Epithelial cell of esophagus (primary cell): ENCODE measurements around the gene RAD51B.

ENCODE experiments used
- DNase-seq: peaks from one replicate; pipeline ENCODE4 v3.0.0; 2010; ENCODE audit warnings: low read depth
- H3K4me3 ChIP-seq: 2 replicates; pipeline ENCODE4 v1.5.1; 2011; ENCODE audit warnings: mild to moderate bottlenecking, low read length, control low read depth
- TF ChIP-seq, protein P1 (sequence below): IDR thresholded peaks from 2 replicates; pipeline ENCODE4 v1.5.1; 2011; ENCODE audit warnings: low read depth, mild to moderate bottlenecking, low read length, control low read depth, inconsistent platforms; ENCODE audit not compliant: insufficient read depth; ENCODE audit errors: missing control alignments

RAD51B gene

DNA sequence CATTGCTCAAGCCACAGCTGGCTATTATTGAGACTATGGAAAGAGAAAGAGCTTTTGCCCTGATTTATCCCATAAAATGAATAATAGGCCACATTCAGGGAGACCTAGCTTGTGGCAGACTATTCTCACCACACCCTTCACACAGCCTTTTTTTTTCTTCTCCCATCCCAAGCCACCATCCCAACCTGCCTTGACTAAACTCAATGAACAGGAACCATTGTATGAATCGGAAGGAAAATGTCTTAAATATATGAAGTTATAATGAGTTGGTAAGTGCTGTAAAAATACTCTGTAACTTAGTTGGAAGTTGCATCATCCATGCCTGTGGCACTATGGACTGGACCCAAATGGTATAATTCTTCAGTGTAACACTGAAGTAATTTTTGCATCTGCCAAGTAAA is 338.4 kb downstream of the RAD51B start:
- H3K4me3 ChIP-seq = no peak overlapping the region
- DNase-seq = peak; percentile 49
- TF ChIP-seq, protein P1, sequence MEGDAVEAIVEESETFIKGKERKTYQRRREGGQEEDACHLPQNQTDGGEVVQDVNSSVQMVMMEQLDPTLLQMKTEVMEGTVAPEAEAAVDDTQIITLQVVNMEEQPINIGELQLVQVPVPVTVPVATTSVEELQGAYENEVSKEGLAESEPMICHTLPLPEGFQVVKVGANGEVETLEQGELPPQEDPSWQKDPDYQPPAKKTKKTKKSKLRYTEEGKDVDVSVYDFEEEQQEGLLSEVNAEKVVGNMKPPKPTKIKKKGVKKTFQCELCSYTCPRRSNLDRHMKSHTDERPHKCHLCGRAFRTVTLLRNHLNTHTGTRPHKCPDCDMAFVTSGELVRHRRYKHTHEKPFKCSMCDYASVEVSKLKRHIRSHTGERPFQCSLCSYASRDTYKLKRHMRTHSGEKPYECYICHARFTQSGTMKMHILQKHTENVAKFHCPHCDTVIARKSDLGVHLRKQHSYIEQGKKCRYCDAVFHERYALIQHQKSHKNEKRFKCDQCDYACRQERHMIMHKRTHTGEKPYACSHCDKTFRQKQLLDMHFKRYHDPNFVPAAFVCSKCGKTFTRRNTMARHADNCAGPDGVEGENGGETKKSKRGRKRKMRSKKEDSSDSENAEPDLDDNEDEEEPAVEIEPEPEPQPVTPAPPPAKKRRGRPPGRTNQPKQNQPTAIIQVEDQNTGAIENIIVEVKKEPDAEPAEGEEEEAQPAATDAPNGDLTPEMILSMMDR = no peak

DNA sequence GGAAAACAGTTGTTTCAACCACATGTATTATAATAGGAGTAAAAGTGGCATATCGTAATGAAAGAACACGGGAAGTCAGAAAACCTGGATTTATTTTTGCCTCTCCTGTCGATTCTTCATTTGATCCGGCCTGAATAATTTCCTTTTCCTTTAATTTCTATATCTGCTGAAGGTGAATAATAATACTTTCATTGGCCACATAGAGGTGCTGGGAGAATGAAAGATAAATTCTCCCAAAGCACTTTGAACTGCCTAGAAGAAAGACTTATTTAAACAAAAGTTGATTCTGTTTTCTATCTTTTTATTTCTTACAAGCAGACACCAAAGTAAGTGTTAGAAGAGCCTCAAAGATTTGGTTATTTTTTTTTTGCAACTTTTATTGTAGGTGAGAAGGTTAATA is 339.1 kb downstream of the RAD51B start:
- TF ChIP-seq, protein P1 = no peak
- DNase-seq = no peak
- no peak overlapping the region for H3K4me3 ChIP-seq

DNA sequence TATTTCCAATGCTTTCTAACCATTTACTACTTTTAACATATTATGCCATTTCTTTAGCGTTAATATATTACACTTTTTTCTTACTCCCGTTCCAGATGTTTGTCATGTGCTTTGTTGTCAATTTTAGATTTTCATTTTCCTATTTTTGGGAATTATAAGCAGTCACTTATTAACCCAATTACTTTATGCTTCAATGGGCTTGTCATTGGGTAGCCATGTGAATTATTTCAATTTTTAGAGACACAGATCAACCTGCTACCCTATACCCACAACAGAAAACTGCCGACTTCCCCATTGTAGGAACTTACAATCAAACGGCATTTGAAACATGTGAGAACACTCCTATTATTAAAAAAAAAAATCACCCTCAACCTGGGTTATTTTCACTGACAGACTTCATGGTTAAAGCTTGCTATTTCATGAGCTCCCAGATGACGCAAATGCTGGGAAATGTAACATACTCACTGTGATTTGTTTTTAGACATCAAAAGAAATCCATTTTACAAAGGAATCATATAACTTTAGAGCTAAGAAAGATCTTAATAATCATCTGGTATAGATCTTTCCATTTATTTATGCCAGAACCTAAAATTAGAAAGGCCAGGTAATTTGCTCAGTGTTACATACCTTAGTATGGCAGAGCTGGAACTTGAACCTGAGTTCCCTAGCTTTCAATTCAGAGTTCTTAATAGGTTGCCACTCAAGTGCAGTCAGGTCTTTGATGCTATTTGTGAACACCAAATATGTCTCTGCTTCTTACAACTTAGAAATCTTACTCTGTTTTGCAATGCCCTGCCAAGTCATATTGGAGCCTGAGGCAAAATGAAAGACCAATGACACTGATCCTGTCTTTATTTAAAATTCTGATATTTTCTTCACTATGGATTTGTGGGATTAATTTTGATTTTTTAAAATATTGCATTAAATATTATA is 340.4 kb downstream of the RAD51B start:
- no peak overlapping the region for H3K4me3 ChIP-seq
- peak; percentile 54 for DNase-seq
- TF ChIP-seq, protein P1 = no peak

DNA sequence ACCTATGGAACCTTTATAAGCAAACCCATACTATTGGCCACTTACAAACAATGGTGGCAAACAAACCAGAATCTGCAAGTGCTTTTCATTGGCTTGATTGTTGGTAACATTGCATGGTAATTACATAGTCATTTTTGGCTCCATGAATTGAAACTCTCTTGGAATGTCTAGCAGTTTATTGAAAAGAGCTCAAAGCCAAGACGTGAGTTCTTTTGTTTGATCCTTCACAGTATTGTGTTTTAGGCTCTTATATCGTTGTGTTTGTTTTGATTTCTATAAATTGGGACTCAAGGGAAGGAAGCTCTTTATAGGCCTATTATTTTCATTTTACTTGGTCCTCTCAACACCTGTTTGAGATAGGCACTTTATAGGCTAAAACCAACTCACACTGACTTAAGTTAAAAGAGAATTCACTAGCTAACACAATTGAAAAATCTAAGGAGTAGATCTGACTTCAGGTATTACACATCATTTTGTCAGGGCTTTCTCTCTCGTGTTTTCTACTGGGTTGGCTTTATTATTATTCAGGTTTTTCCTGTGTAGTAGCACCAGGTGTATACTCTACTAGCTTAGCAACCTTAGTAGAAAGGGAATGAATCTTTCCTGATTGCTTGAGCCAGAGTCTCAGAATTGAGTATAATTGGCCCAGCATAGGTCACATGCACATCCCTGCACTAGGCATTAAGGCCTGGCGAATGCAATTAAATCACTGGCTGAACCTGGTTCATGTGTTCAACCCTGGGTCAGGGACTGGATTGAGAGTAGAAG is 341.4 kb downstream of the RAD51B start:
- no peak overlapping the region for H3K4me3 ChIP-seq
- DNase-seq = no peak
- TF ChIP-seq, protein P1 = no peak

DNA sequence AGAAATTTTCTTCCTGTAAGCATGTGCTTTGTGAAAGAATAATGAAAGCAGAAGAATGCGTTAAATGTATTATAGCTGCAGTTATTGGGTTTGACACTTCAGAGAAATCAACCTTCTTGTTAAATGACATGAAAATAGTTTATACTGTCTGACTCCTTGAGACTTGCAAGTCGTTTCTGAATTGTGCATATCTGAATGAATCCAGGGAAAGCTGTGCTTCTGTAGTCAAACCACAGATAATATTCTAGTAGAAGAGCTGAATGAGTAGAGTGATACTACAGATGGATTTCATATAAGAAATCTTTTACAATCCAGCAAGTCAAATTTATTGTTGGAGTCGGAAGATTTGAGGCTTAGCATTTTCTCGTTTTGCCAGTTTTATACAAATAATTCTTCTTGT is 343.3 kb downstream of the RAD51B start:
- DNase-seq = no peak
- TF ChIP-seq, protein P1 = no peak
- H3K4me3 ChIP-seq = no peak overlapping the region

DNA sequence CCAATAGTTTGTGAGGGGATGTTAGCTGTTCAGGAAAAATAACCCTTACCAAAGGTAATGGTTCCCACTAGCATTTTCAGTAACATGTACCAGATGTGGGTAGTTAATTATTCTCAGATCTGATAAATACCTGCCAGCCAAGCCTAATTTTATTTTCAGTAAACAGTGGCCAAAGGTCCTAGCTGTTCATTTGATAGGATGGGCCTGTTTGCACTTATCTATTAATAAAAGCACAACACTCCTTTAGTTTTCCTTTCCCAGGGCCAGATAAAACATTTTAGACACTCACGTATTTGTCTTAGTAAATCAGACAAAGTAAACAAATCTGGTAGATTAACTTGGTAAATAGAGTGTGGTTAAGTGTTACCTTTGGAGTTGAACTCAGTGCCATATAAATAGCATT is 345.1 kb downstream of the RAD51B start:
- no peak overlapping the region for H3K4me3 ChIP-seq
- TF ChIP-seq, protein P1 = no peak
- no peak for DNase-seq
